ENCODE results near the gene SEPTIN1.
A peak's percentile ranks its signal among the peaks of the same experiment; 100 is the strongest.
"Not testable (repeated sequence)": the region's sequence is repeated elsewhere in the genome, so short reads cannot be mapped to it uniquely, and the experiment has no call there.

The SEPTIN1 gene

DNA sequence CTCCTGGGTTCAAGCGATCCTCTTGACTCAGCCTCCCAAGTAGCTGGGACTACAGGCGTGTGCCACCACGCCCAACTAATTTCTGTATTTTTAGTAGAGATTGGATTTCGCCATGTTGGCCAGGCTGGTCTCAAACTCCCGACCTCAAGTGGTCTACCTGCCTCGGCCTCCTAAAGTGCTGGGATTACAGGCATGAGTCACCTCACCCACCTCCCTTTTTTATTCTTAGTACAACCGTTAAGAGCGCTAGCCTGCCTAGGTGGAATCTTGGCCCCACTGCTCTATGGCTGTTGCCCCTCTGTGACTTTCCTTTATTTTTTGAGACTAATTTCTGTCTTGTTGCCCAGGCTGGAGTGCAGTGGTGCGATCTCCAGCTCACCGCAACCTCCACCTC, 44.4 kb downstream of the SEPTIN1 start:
- DNase-seq: not testable (repeated sequence)

DNA sequence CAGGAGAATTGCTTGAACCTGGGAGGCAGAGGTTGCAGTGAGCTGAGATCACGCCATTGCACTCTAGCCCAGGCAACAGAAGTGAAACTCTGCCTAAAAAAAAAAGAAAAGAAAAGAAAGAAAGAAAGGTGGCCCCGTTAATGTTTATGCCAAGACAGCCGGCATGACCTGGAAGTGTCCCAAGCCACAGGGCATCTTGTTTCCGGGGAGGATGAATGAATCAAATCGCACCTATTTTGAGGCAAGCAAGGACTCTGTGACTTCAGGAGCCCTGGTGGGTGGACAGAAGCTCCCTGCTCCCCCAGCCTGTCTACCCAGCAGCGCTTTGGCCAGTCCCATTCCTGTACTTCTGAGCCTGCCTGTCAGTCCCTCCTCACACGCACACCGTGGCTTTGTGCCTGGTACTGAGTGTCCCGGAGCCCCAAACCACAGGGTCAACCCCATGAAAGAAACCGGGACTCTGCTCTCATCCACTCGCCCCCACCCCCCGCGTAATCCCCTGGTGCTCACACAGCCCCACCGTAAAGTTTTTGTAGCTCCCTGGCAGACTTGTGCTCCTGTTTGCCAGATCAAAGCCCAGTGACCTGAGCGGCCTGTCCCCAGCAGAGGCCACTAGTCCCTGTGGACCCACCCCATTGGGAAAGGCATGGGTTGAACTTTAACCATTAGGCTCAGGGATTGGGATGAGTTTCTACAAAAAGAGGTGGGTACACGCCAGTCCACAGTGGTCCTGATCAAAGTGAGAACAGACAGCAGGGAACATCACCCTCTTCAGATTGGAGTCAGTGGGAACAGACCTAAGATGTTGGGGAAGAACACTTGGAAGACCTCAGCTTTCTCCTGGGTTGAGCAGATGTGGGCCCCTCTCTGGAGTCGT, 46.5 kb downstream of the SEPTIN1 start:
- peak; percentile 55 for DNase-seq

- DNase-seq: peak; percentile 70
Measured at GRCh38 chr16:30335028-30335597, 47.2 kb downstream of the SEPTIN1 start.

DNA sequence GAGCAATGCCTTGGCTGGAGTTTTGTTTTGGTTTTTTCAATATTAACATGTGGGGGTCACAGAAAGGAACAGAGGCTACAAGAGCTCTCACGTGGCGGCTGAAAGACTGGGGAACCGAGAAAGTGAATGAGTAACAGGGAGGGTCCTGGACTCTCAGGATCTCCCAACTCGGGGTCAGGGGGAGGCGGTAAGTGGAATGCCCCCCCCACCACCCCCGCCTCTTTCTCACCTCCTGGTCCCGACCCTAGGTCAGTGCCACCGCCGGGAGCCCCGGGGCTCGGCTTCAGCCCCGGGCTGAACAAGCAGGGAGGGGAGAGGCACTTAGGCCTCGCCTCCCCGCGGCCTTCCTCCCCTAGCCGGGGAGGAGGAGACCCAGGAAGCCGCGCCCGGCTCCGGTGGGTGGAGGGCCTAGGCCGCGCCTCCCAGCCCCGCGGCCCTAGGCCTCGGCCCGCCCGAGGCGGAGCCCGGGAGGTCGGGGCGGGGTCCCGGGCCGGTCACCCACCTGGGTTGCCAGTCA, 47.8 kb downstream of the SEPTIN1 start:
- DNase-seq: peak; percentile 35
